MCF 10A (cell line): ENCODE results near the gene AKR1E2. TPM values are rescaled to one million over a fixed set of nuclear protein-coding genes. Genes with fewer than 3 reads are reported as not detected.

Experiments used
- BruUV-seq: library from RNA; stranded (reverse); fragments of 400-500 nt; replicated peaks from 2 replicates; lab custom pipeline; 2021; lab: Mats Ljungman, UMichigan
- CTCF ChIA-PET: fragments of 300-600 bp; sonication (Branson Sonifier 250); formaldehyde crosslinking; extraction: SDS; loops from one replicate; lab custom pipeline; 2021; ENCODE audit warnings: antibody characterized with exemption, inconsistent platforms; lab: Yijun Ruan, JAX
- POLR2A ChIA-PET: fragments of 300-600, 350-650 bp; sonication (Branson Sonifier 250); formaldehyde crosslinking; extraction: SDS; loops from one replicate; lab custom pipeline; 2020; ENCODE audit warnings: antibody characterized with exemption, inconsistent platforms; lab: Yijun Ruan, JAX
- DNase-seq: peaks from one replicate; pipeline ENCODE4 v3.0.0-alpha.2; 2018; ENCODE audit not compliant: unreplicated experiment
- H3K27ac Mint-ChIP-seq: one replicate; pipeline ENCODE4 v1.8.0; 2022; ENCODE audit warnings: mild to moderate bottlenecking, low read depth, mixed read lengths; ENCODE audit not compliant: unreplicated experiment
- H3K27me3 Mint-ChIP-seq: one replicate; pipeline ENCODE4 v1.8.0; 2022; ENCODE audit warnings: mixed read lengths; ENCODE audit not compliant: insufficient read depth, unreplicated experiment
- H3K36me3 Mint-ChIP-seq: one replicate; pipeline ENCODE4 v1.8.0; 2022; ENCODE audit warnings: mild to moderate bottlenecking, moderate library complexity, mixed read lengths; ENCODE audit not compliant: insufficient read depth, unreplicated experiment
- H3K4me1 Mint-ChIP-seq: one replicate; pipeline ENCODE4 v1.8.0; 2022; ENCODE audit warnings: mixed read lengths; ENCODE audit not compliant: insufficient read depth, unreplicated experiment
- H3K4me3 Mint-ChIP-seq: one replicate; pipeline ENCODE4 v1.8.0; 2022; ENCODE audit warnings: mild to moderate bottlenecking, moderate library complexity, mixed read lengths; ENCODE audit not compliant: unreplicated experiment
- H3K9me3 Mint-ChIP-seq: one replicate; pipeline ENCODE4 v1.8.0; 2022; ENCODE audit warnings: mixed read lengths; ENCODE audit not compliant: unreplicated experiment
- intact Hi-C: fragments of 100-400 bp; cut with micrococcal nuclease; formaldehyde crosslinking; loops from 2 replicates; pipeline ENCODE4 v1.14.1; 2022
- total RNA-seq: library from RNA; stranded (reverse); gene quantifications from 2 replicates; pipeline ENCODE4 v1.2.3, GENCODE V29; 2022
- TF ChIP-seq, protein P1 (sequence below): fragments of 200-600 bp; IDR thresholded peaks from one replicate; pipeline ENCODE4 v1.8.0; 2022; ENCODE audit warnings: antibody characterized with exemption, mild to moderate bottlenecking; ENCODE audit not compliant: unreplicated experiment

The AKR1E2 gene
- total RNA-seq, 1 experiment from 2014 or later, result not detected

- Mint-ChIP-seq H3K27me3 (peaks cover 3% of the 10 kb centered on the region), H3K36me3 (no peaks in the 10 kb centered on the region), H3K27ac (no peak overlapping the region), H3K9me3 (no peaks in the 10 kb centered on the region), H3K4me1 (no peaks in the 10 kb centered on the region), H3K4me3 (no peak overlapping the region)
- ChIA-PET POLR2A (interaction anchor here (0.6 kb wide), 1 partner anchor 607 kb away, joined by 6 read pairs; no protein-coding TSS in a partner anchor), CTCF (interaction anchor here (0.6 to 3.2 kb wide), 6 partner anchors 9 to 610 kb away, joined by 3 to 12 read pairs (median 4); no protein-coding TSS in a partner anchor)
- no TSS peak for BruUV-seq
- intact Hi-C loops, result no loop called here
- TF ChIP-seq, protein P1, sequence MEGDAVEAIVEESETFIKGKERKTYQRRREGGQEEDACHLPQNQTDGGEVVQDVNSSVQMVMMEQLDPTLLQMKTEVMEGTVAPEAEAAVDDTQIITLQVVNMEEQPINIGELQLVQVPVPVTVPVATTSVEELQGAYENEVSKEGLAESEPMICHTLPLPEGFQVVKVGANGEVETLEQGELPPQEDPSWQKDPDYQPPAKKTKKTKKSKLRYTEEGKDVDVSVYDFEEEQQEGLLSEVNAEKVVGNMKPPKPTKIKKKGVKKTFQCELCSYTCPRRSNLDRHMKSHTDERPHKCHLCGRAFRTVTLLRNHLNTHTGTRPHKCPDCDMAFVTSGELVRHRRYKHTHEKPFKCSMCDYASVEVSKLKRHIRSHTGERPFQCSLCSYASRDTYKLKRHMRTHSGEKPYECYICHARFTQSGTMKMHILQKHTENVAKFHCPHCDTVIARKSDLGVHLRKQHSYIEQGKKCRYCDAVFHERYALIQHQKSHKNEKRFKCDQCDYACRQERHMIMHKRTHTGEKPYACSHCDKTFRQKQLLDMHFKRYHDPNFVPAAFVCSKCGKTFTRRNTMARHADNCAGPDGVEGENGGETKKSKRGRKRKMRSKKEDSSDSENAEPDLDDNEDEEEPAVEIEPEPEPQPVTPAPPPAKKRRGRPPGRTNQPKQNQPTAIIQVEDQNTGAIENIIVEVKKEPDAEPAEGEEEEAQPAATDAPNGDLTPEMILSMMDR, result no peak
- DNase-seq, result no peak
Observed at GRCh38 chr10:4824791-4825310, 1.2 kb upstream of the AKR1E2 start.

- no peaks in the 10 kb centered on the region for H3K9me3 Mint-ChIP-seq
- intact Hi-C loops, result no loop called here
- H3K4me1 Mint-ChIP-seq, result no peaks in the 10 kb centered on the region
- TF ChIP-seq, protein P1, result no peak
- no peaks in the 10 kb centered on the region for H3K36me3 Mint-ChIP-seq
- no peak overlapping the region for H3K27ac Mint-ChIP-seq
- peaks cover 9% of the 10 kb centered on the region for H3K27me3 Mint-ChIP-seq
- no peak for DNase-seq
- ChIA-PET CTCF (interaction anchor here (0.7 to 3.2 kb wide), 3 partner anchors 10 to 608 kb away, joined by 3 to 12 read pairs (median 3); no protein-coding TSS in a partner anchor), POLR2A (interaction anchor here (0.6 kb wide), 1 partner anchor 607 kb away, joined by 6 read pairs; no protein-coding TSS in a partner anchor)
- H3K4me3 Mint-ChIP-seq, result peak overlapping the region; percentile 74
- no TSS peak for BruUV-seq
Observed at GRCh38 chr10:4825456-4825867, 545 bp upstream of the AKR1E2 start.

- no TSS peak for BruUV-seq
- Mint-ChIP-seq H3K9me3 (no peaks in the 10 kb centered on the region), H3K27me3 (peaks cover 23% of the 10 kb centered on the region), H3K4me3 (peak overlapping the region; percentile 74), H3K36me3 (no peaks in the 10 kb centered on the region), H3K27ac (no peak overlapping the region), H3K4me1 (no peaks in the 10 kb centered on the region)
- ChIA-PET POLR2A (interaction anchor here (0.9 kb wide), 1 partner anchor 12 kb away, joined by 3 read pairs; no protein-coding TSS in a partner anchor), CTCF (interaction anchor here (0.9 to 1.7 kb wide), 6 partner anchors 10 to 199 kb away, joined by 3 to 7 read pairs (median 4); no protein-coding TSS in a partner anchor)
- DNase-seq, result no peak
- TF ChIP-seq, protein P1, result no peak
- intact Hi-C loops, result no loop called here
Observed at GRCh38 chr10:4826792-4827324, 851 bp downstream of the AKR1E2 start.

- H3K36me3 Mint-ChIP-seq, result no peaks in the 10 kb centered on the region
- POLR2A ChIA-PET, result interaction anchor here (0.6 to 1.2 kb wide), 2 partner anchors 9 to 614 kb away, joined by 3 to 5 read pairs; no protein-coding TSS in a partner anchor
- H3K27me3 Mint-ChIP-seq, result peaks cover 27% of the 10 kb centered on the region
- H3K4me1 Mint-ChIP-seq, result no peaks in the 10 kb centered on the region
- H3K9me3 Mint-ChIP-seq, result no peaks in the 10 kb centered on the region
- no peak overlapping the region for H3K27ac Mint-ChIP-seq
- intact Hi-C loops, result no loop called here
- DNase-seq, result no peak
- CTCF ChIA-PET, result interaction anchor here (0.6 to 1.7 kb wide), 5 partner anchors 9 to 198 kb away, joined by 3 to 7 read pairs (median 3); no protein-coding TSS in a partner anchor
- H3K4me3 Mint-ChIP-seq, result no peak overlapping the region
- TF ChIP-seq, protein P1, result no peak
- no TSS peak for BruUV-seq
Observed at GRCh38 chr10:4828005-4828404, 2.0 kb downstream of the AKR1E2 start.
